Measurements from ENCODE around the gene UBTD1.
"Not testable (repeated sequence)": the region's sequence is repeated elsewhere in the genome, so short reads cannot be mapped to it uniquely, and the experiment has no call there.

Gene UBTD1

GRCh38 chr10:97563337-97563736 lies 64.6 kb downstream of the UBTD1 start:
- no peak for DNase-seq (ENCODE audit: low spot score)

DNA sequence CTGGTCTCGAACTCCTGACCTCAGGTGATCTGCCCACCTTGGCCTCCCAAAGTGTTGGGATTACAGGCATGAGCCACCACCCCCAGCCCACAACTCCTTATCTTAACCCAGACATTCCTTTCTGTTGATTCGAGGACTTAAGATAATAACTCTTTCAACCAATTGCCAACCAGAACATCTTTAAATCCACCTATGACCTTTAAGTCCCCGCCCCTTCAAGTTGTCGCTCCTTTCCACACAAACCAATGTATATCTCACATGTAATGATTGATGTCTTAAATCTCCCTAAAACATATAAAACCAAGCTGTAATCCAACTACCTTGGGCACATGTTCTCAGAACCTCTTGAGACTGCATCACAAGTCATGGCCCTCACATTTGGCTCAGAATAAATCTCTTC lies 66.1 kb downstream of the UBTD1 start:
- no peak for DNase-seq (ENCODE audit: low spot score)

DNA sequence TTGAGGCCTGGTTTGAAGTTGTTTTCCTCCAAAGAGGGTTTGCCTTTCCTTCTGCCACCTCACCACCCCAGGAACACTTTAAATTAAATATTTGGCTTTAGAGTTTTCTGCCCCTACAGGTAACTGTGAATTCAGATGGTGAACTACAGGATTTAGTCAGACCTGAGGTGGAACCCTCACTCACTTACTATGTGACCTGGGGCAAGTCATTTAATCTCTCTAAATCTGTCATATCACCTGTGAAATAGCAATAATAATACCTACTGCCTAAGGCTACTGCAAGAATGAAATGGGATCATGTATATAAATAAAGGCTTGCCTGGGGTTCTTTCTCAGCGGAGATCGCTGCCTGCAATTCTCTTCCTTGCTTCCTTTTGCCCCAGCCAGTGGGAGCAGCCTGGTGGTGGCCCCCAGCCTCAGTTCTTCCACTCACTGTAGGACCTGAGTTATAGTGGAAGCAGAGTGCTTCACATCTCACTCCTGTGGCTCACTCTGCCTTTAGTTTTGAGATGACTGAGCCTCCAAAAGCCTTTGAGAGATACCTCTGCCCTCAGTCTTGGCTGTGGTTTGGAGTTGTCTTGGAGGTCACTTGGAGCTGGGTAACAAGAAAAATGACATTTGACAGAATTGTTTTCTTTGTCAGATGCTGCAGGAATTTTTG lies 67.7 kb downstream of the UBTD1 start:
- DNase-seq (ENCODE audit: low spot score) = no peak

- no peak for DNase-seq (ENCODE audit: low spot score)
Observed at GRCh38 chr10:97567891-97568290, 69.2 kb downstream of the UBTD1 start.

DNA sequence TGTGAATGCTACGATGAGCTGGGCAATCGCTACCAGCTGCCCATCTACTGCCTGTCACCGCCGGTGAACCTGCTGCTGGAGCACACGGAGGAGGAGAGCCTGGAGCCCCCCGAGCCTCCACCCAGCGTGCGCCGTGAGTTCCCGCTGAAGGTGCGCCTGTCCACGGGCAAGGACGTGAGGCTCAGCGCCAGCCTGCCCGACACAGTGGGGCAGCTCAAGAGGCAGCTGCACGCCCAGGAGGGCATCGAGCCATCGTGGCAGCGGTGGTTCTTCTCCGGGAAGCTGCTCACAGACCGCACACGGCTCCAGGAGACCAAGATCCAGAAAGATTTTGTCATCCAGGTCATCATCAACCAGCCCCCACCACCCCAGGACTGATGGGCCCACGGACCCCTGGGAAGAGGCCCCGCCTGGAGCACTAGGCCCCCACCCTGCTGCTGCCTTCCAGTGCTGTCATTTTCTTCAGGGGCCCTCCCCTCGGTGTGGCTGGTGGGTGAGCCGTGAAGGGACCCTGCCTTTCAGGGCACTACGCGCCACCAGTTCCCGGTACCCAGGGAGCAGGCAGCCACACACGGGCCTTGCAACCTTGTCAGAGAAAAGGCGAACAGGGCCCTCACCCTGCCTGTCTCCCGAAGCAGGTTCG lies 71.5 kb downstream of the UBTD1 start:
- DNase-seq (ENCODE audit: low spot score) = no peak

DNA sequence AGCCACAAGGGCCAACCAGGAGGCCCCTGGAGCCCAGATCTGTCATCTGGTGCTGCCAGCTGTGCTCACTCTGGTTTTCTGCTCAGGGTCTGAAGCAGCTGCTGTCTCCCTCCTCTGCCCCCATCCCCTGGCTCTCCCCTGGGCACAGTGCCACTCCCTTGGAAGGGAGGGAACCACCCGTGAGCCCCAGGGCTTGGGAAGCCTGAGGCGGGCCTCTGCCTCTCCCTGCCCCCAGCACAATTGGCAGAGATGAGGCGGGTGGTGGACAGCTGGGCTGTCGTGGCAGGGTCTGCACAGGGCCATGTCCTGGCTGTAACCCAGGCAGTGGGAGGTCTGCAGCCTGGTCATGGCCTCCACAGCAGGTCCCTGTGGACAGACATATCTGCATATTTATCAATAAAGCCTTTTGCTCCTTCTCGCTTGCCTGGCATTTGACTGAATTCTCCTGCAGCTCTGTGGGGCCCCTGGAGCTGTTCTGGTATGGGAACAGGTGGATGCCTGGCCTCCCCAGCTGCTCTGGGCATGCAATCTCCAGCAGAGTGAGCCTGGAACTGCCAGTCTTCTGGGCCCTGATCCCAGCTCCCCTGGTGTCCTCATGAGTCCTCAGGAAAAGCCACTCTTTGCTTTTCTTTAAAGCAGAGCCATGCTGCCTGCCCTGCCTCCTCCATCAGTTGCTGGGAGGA lies 72.2 kb downstream of the UBTD1 start:
- no peak for DNase-seq (ENCODE audit: low spot score)

- DNase-seq (ENCODE audit: low spot score) = no peak
Observed at GRCh38 chr10:97571622-97572021, 72.9 kb downstream of the UBTD1 start.

DNA sequence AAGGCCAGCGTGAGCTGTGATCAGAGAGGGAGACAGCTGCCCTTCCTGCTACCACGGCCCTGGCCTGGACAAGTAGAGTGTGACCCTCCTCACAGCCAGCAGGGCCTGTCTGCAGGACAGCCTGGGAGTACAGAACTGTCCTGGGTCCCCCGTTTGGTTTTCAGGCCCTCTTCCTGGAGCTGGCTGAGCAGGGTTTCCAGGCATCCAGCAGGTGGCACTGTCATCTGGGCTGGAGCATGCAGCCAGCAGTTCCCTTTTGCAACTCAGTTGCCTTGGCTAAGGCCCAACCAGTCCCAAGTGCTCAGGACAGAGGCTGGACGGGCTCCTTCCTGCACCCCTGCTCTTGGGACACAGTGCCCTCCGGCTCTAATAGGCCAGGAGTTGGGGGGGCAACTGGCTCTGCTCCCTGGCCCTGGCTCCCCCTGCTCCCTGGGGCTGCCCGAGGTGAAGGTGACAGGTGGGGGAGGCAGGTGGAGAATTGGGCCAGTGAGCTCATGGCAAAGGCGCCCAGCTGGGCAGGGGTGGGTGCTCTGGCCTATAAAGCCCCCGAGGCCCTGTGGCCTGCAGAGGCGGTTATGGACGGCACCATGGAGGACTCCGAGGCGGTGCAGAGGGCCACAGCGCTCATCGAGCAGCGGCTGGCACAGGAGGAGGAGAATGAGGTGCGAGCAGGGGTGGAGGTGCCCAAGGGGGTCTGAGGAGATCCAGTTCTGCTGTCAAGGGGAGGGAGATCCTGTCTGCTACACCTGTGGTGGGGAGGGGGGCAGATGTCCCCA lies 73.7 kb downstream of the UBTD1 start, which contains the start of gene ANKRD2:
Gene ANKRD2 (plus strand): TSS at position 566 of the 776 bp plus-strand sequence. CDS start 10 bp downstream, at position 576.
- DNase-seq (ENCODE audit: low spot score) = peak; percentile 89

DNA sequence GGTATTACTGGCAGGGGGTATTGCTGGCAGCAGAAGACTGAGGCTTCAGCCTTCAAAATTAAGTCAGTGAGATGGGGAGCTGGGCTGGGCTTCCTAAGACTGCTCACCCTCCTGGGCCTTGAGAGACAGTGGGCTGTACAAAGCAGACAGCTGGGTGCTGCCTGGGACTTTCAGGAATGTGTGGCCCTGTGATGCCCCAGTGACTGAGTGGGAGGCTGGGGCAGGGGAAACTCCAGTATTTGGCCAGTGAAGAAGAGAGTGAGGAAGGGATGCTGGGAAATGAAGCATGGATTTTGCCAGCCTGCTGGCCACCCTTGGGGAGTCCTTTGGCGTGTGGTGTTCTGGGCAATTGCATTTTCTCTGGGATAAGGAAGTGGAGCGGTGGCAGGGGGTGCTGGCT lies 74.3 kb downstream of the UBTD1 start:
- no peak for DNase-seq (ENCODE audit: low spot score)

- no peak for DNase-seq (ENCODE audit: low spot score)
Observed at GRCh38 chr10:97573672-97574071, 74.9 kb downstream of the UBTD1 start.

- no peak for DNase-seq (ENCODE audit: low spot score)
Observed at GRCh38 chr10:97574374-97575126, 75.8 kb downstream of the UBTD1 start.

DNA sequence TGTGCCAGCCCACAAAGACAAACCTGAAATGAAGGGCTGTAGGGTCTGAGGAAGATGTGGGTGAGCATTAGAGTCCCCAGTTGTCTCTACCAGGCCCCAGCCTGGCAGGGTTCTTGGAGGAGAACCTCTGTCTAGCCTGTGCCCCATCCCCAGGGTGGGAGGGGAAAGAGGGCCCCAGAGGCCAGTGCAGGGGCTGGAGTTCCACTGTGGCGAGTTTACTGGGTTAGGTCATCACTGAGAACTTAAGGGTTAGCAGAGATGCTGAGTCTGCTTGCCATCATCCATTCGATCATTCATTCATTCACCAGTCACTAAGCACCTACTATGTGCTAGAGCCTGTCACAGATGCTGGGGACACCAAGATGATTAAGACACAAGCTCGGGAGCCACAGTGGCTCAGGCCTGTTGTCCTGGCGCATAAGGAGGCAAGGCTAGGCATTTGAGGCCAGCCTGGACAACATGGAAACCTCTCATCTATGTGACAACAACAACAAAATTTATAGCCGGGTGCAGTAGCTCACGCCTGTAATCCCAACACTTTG lies 76.5 kb downstream of the UBTD1 start:
- no peak for DNase-seq (ENCODE audit: low spot score)

DNA sequence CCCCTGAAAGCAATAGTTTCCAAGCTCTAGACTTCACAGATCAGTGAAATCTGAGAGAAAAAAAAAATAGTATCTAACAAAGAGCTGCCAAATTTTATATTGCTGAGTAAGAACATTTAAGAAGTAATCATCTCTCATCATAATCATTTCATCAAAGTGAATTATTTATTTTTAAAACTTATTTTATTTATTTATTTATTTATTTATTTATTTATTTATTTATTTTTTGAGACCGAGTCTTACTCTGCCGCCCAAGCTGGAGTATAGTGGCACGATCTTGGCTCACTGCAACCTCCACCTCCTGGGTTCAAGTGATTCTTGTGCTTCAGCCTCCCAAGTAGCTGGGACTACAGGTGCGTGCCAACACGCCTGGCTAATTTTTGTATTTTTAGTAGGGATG lies 77.8 kb downstream of the UBTD1 start:
- not testable (repeated sequence) for DNase-seq (ENCODE audit: low spot score)

GRCh38 chr10:97577701-97578100 lies 79.0 kb downstream of the UBTD1 start:
- no peak for DNase-seq (ENCODE audit: low spot score)

- no peak for DNase-seq (ENCODE audit: low spot score)
Observed at GRCh38 chr10:97578171-97578844, 79.6 kb downstream of the UBTD1 start.

DNA sequence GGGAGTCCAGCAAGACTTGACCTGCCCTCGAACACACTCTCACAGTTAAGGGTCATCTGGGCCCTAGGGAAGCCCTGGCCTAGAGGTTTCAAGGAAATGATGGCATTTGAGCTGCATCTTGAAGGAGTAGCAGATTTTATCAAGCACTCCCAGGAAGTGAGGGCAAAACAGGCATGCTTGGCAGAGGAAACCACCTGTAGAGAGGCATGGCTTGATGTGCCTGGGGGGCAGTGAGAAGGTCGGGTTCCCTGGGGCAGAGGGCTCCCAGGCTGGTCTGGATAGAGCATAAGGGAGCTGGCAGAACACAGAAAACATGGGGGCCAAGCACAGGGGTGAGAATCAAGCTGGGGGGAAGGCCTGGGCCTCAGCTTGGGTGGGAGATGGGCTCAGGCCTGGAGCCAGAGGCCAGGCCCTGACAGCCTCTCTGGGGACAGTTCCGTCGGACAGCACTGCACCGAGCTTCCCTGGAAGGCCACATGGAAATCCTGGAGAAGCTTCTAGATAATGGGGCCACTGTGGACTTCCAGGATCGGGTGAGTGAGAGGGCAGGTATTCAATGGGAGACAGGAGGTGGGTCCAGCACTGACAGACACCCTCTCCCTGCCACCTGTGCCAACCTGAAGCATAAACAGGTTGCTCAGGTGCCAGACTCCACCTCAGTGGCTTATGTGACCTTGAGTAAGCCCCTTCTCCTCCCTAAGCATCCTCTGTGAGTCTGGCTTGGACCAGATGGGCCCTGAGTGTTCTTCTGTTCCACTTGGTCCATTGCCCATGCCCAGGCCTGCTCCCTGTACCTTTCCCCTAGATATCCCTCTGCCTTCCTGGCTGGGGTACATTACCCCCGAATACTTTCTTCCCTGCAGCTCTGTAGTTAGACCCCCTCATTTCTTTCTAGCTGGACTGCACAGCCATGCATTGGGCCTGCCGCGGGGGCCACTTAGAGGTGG lies 82.0 kb downstream of the UBTD1 start:
- DNase-seq (ENCODE audit: low spot score) = no peak

DNA sequence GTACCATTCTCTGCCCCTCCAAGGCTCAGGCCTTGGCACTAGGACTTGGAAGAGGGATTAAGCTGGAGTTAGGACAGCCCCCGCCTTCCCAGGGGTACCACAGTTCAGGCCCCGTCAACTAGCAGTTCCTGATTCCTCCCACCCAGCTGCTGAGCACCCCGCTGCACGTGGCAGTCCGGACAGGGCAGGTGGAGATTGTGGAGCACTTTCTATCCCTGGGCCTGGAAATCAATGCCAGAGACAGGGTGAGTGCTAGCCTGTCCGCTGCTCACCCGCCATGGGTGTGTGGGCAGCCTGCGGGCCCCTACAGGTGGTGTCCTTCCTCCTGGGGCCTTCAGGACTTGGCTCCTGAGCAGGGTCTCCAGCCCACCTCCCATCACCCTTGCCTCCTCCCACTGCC lies 83.4 kb downstream of the UBTD1 start:
- no peak for DNase-seq (ENCODE audit: low spot score)

GRCh38 chr10:97583476-97583875 lies 84.8 kb downstream of the UBTD1 start:
- no peak for DNase-seq (ENCODE audit: low spot score)

DNA sequence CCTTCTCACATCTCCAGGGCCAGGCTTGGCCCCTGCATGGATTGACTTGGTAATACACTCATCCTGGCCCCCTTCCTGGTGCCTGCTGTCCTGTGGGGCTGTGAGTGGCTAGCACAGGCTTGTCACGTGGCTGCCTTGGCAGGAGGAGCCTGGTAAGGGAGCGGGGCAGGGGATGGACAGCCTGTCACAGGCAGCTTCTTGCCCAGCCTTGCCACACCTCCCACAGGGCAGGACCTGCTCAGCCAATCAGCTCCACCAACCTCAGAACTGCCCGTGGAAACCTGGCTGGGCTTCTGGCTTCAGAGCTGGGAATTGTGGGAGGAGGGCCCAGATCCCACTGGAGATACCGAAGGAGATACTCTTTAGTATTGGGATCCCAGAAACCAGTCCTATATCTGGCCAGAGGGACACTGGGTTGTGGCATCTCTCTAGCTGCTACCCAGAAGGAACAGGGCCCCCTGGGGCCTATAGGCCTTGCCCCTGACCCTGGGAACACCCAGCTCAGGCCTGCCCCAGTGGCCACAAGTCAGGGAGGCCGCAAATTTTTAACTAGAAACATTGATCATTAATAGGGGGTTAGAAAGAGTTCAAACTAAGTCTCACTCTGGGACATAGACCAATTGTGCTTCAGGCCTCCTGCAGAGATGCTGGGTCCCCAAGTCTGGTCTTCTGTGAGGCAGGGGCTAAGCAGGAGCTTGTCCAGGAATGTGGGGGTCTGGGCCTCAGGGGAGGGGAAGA lies 85.5 kb downstream of the UBTD1 start, which contains the start of gene HOGA1:
Gene HOGA1 (plus strand): TSS at position 330 of the 738 bp plus-strand sequence. CDS start 315 bp downstream, at position 645.
- DNase-seq (ENCODE audit: low spot score) = peak; percentile 46
